B cell (primary cell): Measurements from ENCODE around the gene RUFY3. TPM values are rescaled to one million over a fixed set of nuclear protein-coding genes. Genes with fewer than 3 reads are reported as not detected.

Experiments used
- ATAC-seq: fragments of 200-7000 bp; cut with Tn5 transposase; one replicate; pipeline ENCODE4 v1.10.0; 2021; ENCODE audit warnings: low read depth, mild to moderate bottlenecking, moderate number of reproducible peaks, moderate library complexity
- CTCF ChIA-PET: fragments of 350-600 bp; sonication (Branson Sonifier 250); formaldehyde crosslinking; loops from one replicate; lab custom pipeline; 2021; ENCODE audit warnings: antibody characterized with exemption, inconsistent platforms; lab: Charles Lee
- POLR2A ChIA-PET: fragments of 350-600 bp; sonication (Branson Sonifier 250); formaldehyde crosslinking; loops from one replicate; lab custom pipeline; 2021; ENCODE audit warnings: antibody characterized with exemption; lab: Charles Lee
- DNase-seq: peaks from one replicate; pipeline ENCODE4 v3.0.0; 2013
- H2AFZ ChIP-seq: 2 replicates; pipeline ENCODE4 v1.6.1; 2012; ENCODE audit warnings: mild to moderate bottlenecking, low read depth, low read length; ENCODE audit not compliant: insufficient read depth, poor library complexity, severe bottlenecking
- H3K27ac ChIP-seq, 2 donors: 1 replicate in 1 of 2; 2 replicates in 1 of 2; pipeline ENCODE4 v1.5.1; 2012 to 2013; ENCODE audit warnings: low read length in 2 of 2, mild to moderate bottlenecking in 2 of 2, moderate library complexity in 1 of 2
- H3K27me3 ChIP-seq, 4 experiments: fragments of 200-600 bp in 1 of 4; sonication (generic) in 1 of 4; replicated peaks in 1 of 4; 1 replicate in 2 of 4; 2 replicates in 2 of 4; pipeline versions ENCODE4 v1.6.1 to v1.7.0; 2013 to 2016; ENCODE audit warnings: low read length in 3 of 4, mild to moderate bottlenecking in 2 of 4, mixed read lengths in 1 of 4, moderate library complexity in 1 of 4; ENCODE audit not compliant: insufficient read depth in 4 of 4, control insufficient read depth in 3 of 4; ENCODE audit errors: control extremely low read depth in 1 of 4
- H3K36me3 ChIP-seq, 2 experiments: replicated peaks in 1 of 2; 1 replicate in 1 of 2; 2 replicates in 1 of 2; pipeline versions ENCODE4 v1.6.1 to v1.7.1; 2013; ENCODE audit warnings: low read length in 1 of 2; ENCODE audit not compliant: insufficient read depth in 2 of 2, control insufficient read depth in 1 of 2; ENCODE audit errors: control extremely low read depth in 1 of 2, extremely low read depth in 1 of 2
- H3K4me1 ChIP-seq, 2 donors: fragments of 200-600 bp in 1 of 2; sonication (generic) in 1 of 2; 1 replicate in 1 of 2; 2 replicates in 1 of 2; pipeline versions ENCODE4 v1.5.1 to v1.6.1; 2013 to 2017; ENCODE audit warnings: low read length in 2 of 2; ENCODE audit not compliant: control insufficient read depth in 2 of 2, insufficient read depth in 2 of 2
- H3K4me2 ChIP-seq: replicated peaks from 2 replicates; pipeline ENCODE3; 2012; ENCODE audit warnings: mild to moderate bottlenecking, low read depth, low read length; ENCODE audit not compliant: poor library complexity, severe bottlenecking
- H3K4me3 ChIP-seq, 5 experiments: fragments of 200-600 bp in 1 of 5; sonication (generic) in 1 of 5; 1 replicate in 3 of 5; 2 replicates in 2 of 5; pipeline versions ENCODE4 v1.5.1 to v1.7.0; 2011 to 2016; ENCODE audit warnings: low read length in 4 of 5, mild to moderate bottlenecking in 4 of 5, low read depth in 2 of 5, control low read depth in 1 of 5, moderate library complexity in 1 of 5; ENCODE audit not compliant: insufficient read depth in 1 of 5; ENCODE audit errors: control extremely low read depth in 1 of 5, extremely low read depth in 1 of 5
- H3K79me2 ChIP-seq: fragments of 200-600 bp; sonication (generic); one replicate; pipeline ENCODE4 v1.6.0; 2016; ENCODE audit warnings: low read length; ENCODE audit not compliant: control insufficient read depth, insufficient read depth
- H3K9ac ChIP-seq: fragments of 200-600 bp; sonication (generic); 2 replicates; pipeline ENCODE4 v1.6.1; 2017; ENCODE audit warnings: mild to moderate bottlenecking, low read length, moderate library complexity
- H3K9me3 ChIP-seq, 3 donors: one replicate each; pipeline versions ENCODE4 v1.6.1 to v1.7.1; 2013; ENCODE audit warnings: low read length in 2 of 3; ENCODE audit not compliant: control insufficient read depth in 2 of 3, insufficient read depth in 1 of 3; ENCODE audit errors: control extremely low read depth in 1 of 3
- H4K20me1 ChIP-seq: 2 replicates; pipeline ENCODE4 v1.6.0; 2012; ENCODE audit warnings: mild to moderate bottlenecking, low read length; ENCODE audit not compliant: insufficient read depth, control insufficient read depth, poor library complexity, severe bottlenecking
- H3K27ac Mint-ChIP-seq: one replicate; pipeline ENCODE4 v1.8.0; 2021; ENCODE audit warnings: mixed read lengths
- H3K27me3 Mint-ChIP-seq: one replicate; pipeline ENCODE4 v1.8.0; 2021; ENCODE audit warnings: mixed read lengths
- H3K4me1 Mint-ChIP-seq: one replicate; pipeline ENCODE4 v1.8.0; 2021; ENCODE audit warnings: mixed read lengths
- H3K4me3 Mint-ChIP-seq: one replicate; pipeline ENCODE4 v1.8.0; 2021; ENCODE audit warnings: mixed read lengths
- H3K9me3 Mint-ChIP-seq: one replicate; pipeline ENCODE4 v1.8.0; 2022; ENCODE audit warnings: mixed read lengths; ENCODE audit not compliant: insufficient read depth
- EZH2 ChIP-seq: IDR thresholded peaks from 2 replicates; pipeline ENCODE4 v1.6.1; 2012; ENCODE audit warnings: borderline replicate concordance, low read depth, mild to moderate bottlenecking, moderate library complexity, low read length; ENCODE audit not compliant: insufficient read depth, poor library complexity, severe bottlenecking
- WGBS: methylation state at CpG from one replicate; pipeline ENCODE4 v1.1.5; 2013; ENCODE audit warnings: missing lambda C conversion rate; ENCODE audit not compliant: insufficient coverage; 5-methylcytosine and 5-hydroxymethylcytosine counted together
- intact Hi-C: fragments of 100-400 bp; cut with micrococcal nuclease; formaldehyde crosslinking; loops from one replicate; pipeline ENCODE4 v1.10.0; 2022
- polyA plus RNA-seq: library from polyadenylated mRNA; depleted of rRNA; stranded (reverse); fragments of >200 nt; gene quantifications from 2 replicates; pipeline ENCODE4 v1.2.3, GENCODE V29; 2012
- total RNA-seq, 2 donors: library from RNA; stranded (reverse); fragments of 120-200 nt in 1 of 2; gene quantifications; 1 replicate in 1 of 2; 2 replicates in 1 of 2; pipeline versions ENCODE4 v1.2.3 to v1.2.4, GENCODE V29; 2013 to 2022
- TF ChIP-seq, protein P1 (sequence below): fragments of 200-600 bp; IDR thresholded peaks from one replicate; pipeline ENCODE4 v1.8.0; 2022; ENCODE audit warnings: antibody characterized with exemption, mild to moderate bottlenecking

RUFY3 gene
- total and polyA plus RNA-seq, 2 donors (not counting 1 experiment from before 2014, with no cell fraction given) = 26.1 to 74.1 TPM

GRCh38 chr4:70816894-70817293, 95.1 kb downstream of the RUFY3 start:
- no peak overlapping the region for H3K4me3 ChIP-seq
- Mint-ChIP-seq H3K4me1 (peaks cover 17% of the 10 kb centered on the region), H3K4me3 (no peak overlapping the region), H3K9me3 (no peaks in the 10 kb centered on the region), H3K27ac (no peak overlapping the region), H3K27me3 (no peaks in the 10 kb centered on the region)
- H2AFZ ChIP-seq = no peak overlapping the region
- POLR2A ChIA-PET = interaction anchor here (0.7 kb wide), 1 partner anchor 170 kb away, joined by 4 read pairs; no protein-coding TSS in a partner anchor
- H3K79me2 ChIP-seq = no peaks in the 10 kb centered on the region
- no peaks in the 10 kb centered on the region for H4K20me1 ChIP-seq
- H3K27ac ChIP-seq = no peak overlapping the region
- peaks cover 3 to 8% of the 10 kb centered on the region in 2 donors for H3K4me1 ChIP-seq
- peaks cover 0 to 25% of the 10 kb centered on the region in 2 experiments for H3K36me3 ChIP-seq
- no peaks in the 10 kb centered on the region for H3K27me3 ChIP-seq
- no peak for ATAC-seq
- no CpG with 5 or more reads among the region's 2 CpGs for WGBS
- H3K9me3 ChIP-seq = no peaks in the 10 kb centered on the region
- intact Hi-C loops = no loop called here
- H3K4me2 ChIP-seq = no peak overlapping the region
- H3K9ac ChIP-seq = no peak overlapping the region
- CTCF ChIA-PET = interaction anchor here (1.4 kb wide), 1 partner anchor 85 kb away, joined by 4 read pairs; the partner anchor contains the start of gene MOB1B
- TF ChIP-seq, protein P1, sequence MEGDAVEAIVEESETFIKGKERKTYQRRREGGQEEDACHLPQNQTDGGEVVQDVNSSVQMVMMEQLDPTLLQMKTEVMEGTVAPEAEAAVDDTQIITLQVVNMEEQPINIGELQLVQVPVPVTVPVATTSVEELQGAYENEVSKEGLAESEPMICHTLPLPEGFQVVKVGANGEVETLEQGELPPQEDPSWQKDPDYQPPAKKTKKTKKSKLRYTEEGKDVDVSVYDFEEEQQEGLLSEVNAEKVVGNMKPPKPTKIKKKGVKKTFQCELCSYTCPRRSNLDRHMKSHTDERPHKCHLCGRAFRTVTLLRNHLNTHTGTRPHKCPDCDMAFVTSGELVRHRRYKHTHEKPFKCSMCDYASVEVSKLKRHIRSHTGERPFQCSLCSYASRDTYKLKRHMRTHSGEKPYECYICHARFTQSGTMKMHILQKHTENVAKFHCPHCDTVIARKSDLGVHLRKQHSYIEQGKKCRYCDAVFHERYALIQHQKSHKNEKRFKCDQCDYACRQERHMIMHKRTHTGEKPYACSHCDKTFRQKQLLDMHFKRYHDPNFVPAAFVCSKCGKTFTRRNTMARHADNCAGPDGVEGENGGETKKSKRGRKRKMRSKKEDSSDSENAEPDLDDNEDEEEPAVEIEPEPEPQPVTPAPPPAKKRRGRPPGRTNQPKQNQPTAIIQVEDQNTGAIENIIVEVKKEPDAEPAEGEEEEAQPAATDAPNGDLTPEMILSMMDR = no peak
- TF ChIP-seq EZH2 = no peak
- no peak for DNase-seq

- ATAC-seq = no peak
- no peaks in the 10 kb centered on the region for H3K9me3 Mint-ChIP-seq
- peaks cover 17% of the 10 kb centered on the region for H3K4me1 Mint-ChIP-seq
- H3K27ac ChIP-seq = no peak overlapping the region
- H4K20me1 ChIP-seq = no peaks in the 10 kb centered on the region
- peaks cover 0 to 32% of the 10 kb centered on the region in 2 experiments for H3K36me3 ChIP-seq
- H3K4me2 ChIP-seq = no peak overlapping the region
- TF ChIP-seq, protein P1 = no peak
- H3K4me3 ChIP-seq = no peak overlapping the region
- no peak overlapping the region for H3K4me3 Mint-ChIP-seq
- H3K9ac ChIP-seq = no peak overlapping the region
- no peaks in the 10 kb centered on the region for H3K27me3 ChIP-seq
- H3K4me1 ChIP-seq = peaks cover 3 to 8% of the 10 kb centered on the region in 2 donors
- H3K27ac Mint-ChIP-seq = no peak overlapping the region
- H3K9me3 ChIP-seq = no peaks in the 10 kb centered on the region
- CTCF ChIA-PET = interaction anchor here (1.7 to 2.0 kb wide), 2 partner anchors 84 to 166 kb away, joined by 4 to 5 read pairs; partner anchors contain the start of gene MOB1B
- no peaks in the 10 kb centered on the region for H3K27me3 Mint-ChIP-seq
- no peaks in the 10 kb centered on the region for H3K79me2 ChIP-seq
- DNase-seq = peak; percentile 15
- intact Hi-C loops = no loop called here
- POLR2A ChIA-PET = no interaction called here
- 32% methylated on average over 5 of the region's 5 CpGs for WGBS
- H2AFZ ChIP-seq = no peak overlapping the region
These were observed 96.5 kb downstream of the RUFY3 start for GRCh38 chr4:70818173-70818855.
